HEK293 (cell line): ENCODE measurements around the gene GCSAM.

Experiments
- ATF2 ChIP-seq: fragments of 450-650 bp; formaldehyde crosslinking; IDR thresholded peaks from 2 replicates; pipeline ENCODE4 v1.5.1; 2016; ENCODE audit warnings: missing biosample characterization, missing genetic modification characterization, low read depth
- GFI1B ChIP-seq: fragments of 450-650 bp; formaldehyde crosslinking; IDR thresholded peaks from 2 replicates; pipeline ENCODE4 v1.5.1; 2016; ENCODE audit warnings: missing biosample characterization, missing genetic modification characterization
- GLIS1 ChIP-seq: fragments of 450-650 bp; formaldehyde crosslinking; IDR thresholded peaks from 2 replicates; pipeline ENCODE4 v1.5.1; 2016; ENCODE audit warnings: missing biosample characterization, missing genetic modification characterization
- KLF10 ChIP-seq: fragments of 450-650 bp; IDR thresholded peaks from 2 replicates; pipeline ENCODE4 v1.5.1; 2018; ENCODE audit warnings: missing biosample characterization, mild to moderate bottlenecking, missing genetic modification characterization
- OVOL3 ChIP-seq: fragments of 450-650 bp; formaldehyde crosslinking; IDR thresholded peaks from 2 replicates; pipeline ENCODE4 v1.5.1; 2016; ENCODE audit warnings: missing biosample characterization, missing genetic modification characterization
- ZBTB44 ChIP-seq: fragments of 450-650 bp; IDR thresholded peaks from 2 replicates; pipeline ENCODE4 v1.5.1; 2018; ENCODE audit warnings: missing biosample characterization, mild to moderate bottlenecking, missing genetic modification characterization
- ZEB2 ChIP-seq: fragments of 450-650 bp; formaldehyde crosslinking; IDR thresholded peaks from 2 replicates; pipeline ENCODE4 v1.5.1; 2016; ENCODE audit warnings: missing biosample characterization, missing genetic modification characterization
- ZFP69B ChIP-seq: fragments of 450-650 bp; formaldehyde crosslinking; IDR thresholded peaks from 2 replicates; pipeline ENCODE4 v1.5.1; 2016; ENCODE audit warnings: missing biosample characterization, missing genetic modification characterization
- ZNF138 ChIP-seq: fragments of 450-650 bp; formaldehyde crosslinking; IDR thresholded peaks from 2 replicates; pipeline ENCODE4 v1.5.1; 2016; ENCODE audit warnings: missing biosample characterization, missing genetic modification characterization, borderline replicate concordance
- ZNF146 ChIP-seq: fragments of 450-650 bp; formaldehyde crosslinking; IDR thresholded peaks from 2 replicates; pipeline ENCODE4 v1.5.1; 2016; ENCODE audit warnings: missing biosample characterization, missing genetic modification characterization
- ZNF211 ChIP-seq: fragments of 450-650 bp; formaldehyde crosslinking; IDR thresholded peaks from 2 replicates; pipeline ENCODE4 v1.5.1; 2016; ENCODE audit warnings: low read depth, missing biosample characterization, missing genetic modification characterization
- ZNF214 ChIP-seq: fragments of 450-650 bp; formaldehyde crosslinking; IDR thresholded peaks from 2 replicates; pipeline ENCODE4 v1.5.1; 2017; ENCODE audit warnings: missing biosample characterization, mild to moderate bottlenecking, missing genetic modification characterization, borderline replicate concordance
- ZNF26 ChIP-seq: fragments of 450-650 bp; formaldehyde crosslinking; IDR thresholded peaks from 2 replicates; pipeline ENCODE4 v1.5.1; 2016; ENCODE audit warnings: missing biosample characterization, missing genetic modification characterization
- ZNF335 ChIP-seq: fragments of 450-650 bp; formaldehyde crosslinking; conservative IDR thresholded peaks from 2 replicates; pipeline ENCODE4 v1.5.1; 2016; ENCODE audit warnings: missing biosample characterization, missing genetic modification characterization
- ZNF341 ChIP-seq: fragments of 450-650 bp; formaldehyde crosslinking; IDR thresholded peaks from 2 replicates; pipeline ENCODE4; 2016; ENCODE audit warnings: low read depth, missing biosample characterization, missing genetic modification characterization
- ZNF394 ChIP-seq: fragments of 450-650 bp; formaldehyde crosslinking; IDR thresholded peaks from 2 replicates; pipeline ENCODE4 v1.5.1; 2016; ENCODE audit warnings: missing biosample characterization, missing genetic modification characterization, mild to moderate bottlenecking, moderate library complexity, borderline replicate concordance
- ZNF404 ChIP-seq: fragments of 450-650 bp; formaldehyde crosslinking; IDR thresholded peaks from 2 replicates; pipeline ENCODE4 v1.5.1; 2017; ENCODE audit warnings: missing biosample characterization, missing genetic modification characterization
- ZNF513 ChIP-seq: fragments of 450-650 bp; IDR thresholded peaks from 2 replicates; pipeline ENCODE4 v1.5.1; 2018; ENCODE audit warnings: missing biosample characterization, missing genetic modification characterization
- ZNF530 ChIP-seq: fragments of 450-650 bp; formaldehyde crosslinking; IDR thresholded peaks from 2 replicates; pipeline ENCODE4 v1.5.1; 2016; ENCODE audit warnings: low read depth, missing biosample characterization, missing genetic modification characterization
- ZNF548 ChIP-seq: fragments of 450-650 bp; formaldehyde crosslinking; IDR thresholded peaks from 2 replicates; pipeline ENCODE4 v1.5.1; 2016; ENCODE audit warnings: missing biosample characterization, missing genetic modification characterization
- ZNF645 ChIP-seq: fragments of 450-650 bp; formaldehyde crosslinking; IDR thresholded peaks from 2 replicates; pipeline ENCODE4; 2016; ENCODE audit warnings: missing biosample characterization, missing genetic modification characterization
- ZNF658 ChIP-seq: fragments of 450-650 bp; formaldehyde crosslinking; IDR thresholded peaks from 2 replicates; pipeline ENCODE4; 2016; ENCODE audit warnings: missing biosample characterization, missing genetic modification characterization
- ZNF692 ChIP-seq: fragments of 450-650 bp; formaldehyde crosslinking; IDR thresholded peaks from 2 replicates; pipeline ENCODE4 v1.5.1; 2016; ENCODE audit warnings: missing biosample characterization, missing genetic modification characterization
- ZNF704 ChIP-seq: fragments of 450-650 bp; formaldehyde crosslinking; IDR thresholded peaks from 2 replicates; pipeline ENCODE4 v1.5.1; 2016; ENCODE audit warnings: missing biosample characterization, missing genetic modification characterization
- ZNF843 ChIP-seq: fragments of 450-650 bp; formaldehyde crosslinking; IDR thresholded peaks from 2 replicates; pipeline ENCODE4 v1.5.1; 2016; ENCODE audit warnings: missing biosample characterization, missing genetic modification characterization
- ZSCAN30 ChIP-seq: fragments of 450-650 bp; IDR thresholded peaks from 2 replicates; pipeline ENCODE4 v1.5.1; 2018; ENCODE audit warnings: missing biosample characterization, mild to moderate bottlenecking, missing genetic modification characterization, moderate library complexity
- ZXDB ChIP-seq: fragments of 450-650 bp; formaldehyde crosslinking; IDR thresholded peaks from 2 replicates; pipeline ENCODE4 v1.5.1; 2016; ENCODE audit warnings: missing biosample characterization, missing genetic modification characterization
- TF ChIP-seq, protein P1 (sequence below): fragments of 450-650 bp; formaldehyde crosslinking; IDR thresholded peaks from 2 replicates; pipeline ENCODE4 v1.5.1; 2016; ENCODE audit warnings: missing biosample characterization, missing genetic modification characterization

The GCSAM gene

DNA sequence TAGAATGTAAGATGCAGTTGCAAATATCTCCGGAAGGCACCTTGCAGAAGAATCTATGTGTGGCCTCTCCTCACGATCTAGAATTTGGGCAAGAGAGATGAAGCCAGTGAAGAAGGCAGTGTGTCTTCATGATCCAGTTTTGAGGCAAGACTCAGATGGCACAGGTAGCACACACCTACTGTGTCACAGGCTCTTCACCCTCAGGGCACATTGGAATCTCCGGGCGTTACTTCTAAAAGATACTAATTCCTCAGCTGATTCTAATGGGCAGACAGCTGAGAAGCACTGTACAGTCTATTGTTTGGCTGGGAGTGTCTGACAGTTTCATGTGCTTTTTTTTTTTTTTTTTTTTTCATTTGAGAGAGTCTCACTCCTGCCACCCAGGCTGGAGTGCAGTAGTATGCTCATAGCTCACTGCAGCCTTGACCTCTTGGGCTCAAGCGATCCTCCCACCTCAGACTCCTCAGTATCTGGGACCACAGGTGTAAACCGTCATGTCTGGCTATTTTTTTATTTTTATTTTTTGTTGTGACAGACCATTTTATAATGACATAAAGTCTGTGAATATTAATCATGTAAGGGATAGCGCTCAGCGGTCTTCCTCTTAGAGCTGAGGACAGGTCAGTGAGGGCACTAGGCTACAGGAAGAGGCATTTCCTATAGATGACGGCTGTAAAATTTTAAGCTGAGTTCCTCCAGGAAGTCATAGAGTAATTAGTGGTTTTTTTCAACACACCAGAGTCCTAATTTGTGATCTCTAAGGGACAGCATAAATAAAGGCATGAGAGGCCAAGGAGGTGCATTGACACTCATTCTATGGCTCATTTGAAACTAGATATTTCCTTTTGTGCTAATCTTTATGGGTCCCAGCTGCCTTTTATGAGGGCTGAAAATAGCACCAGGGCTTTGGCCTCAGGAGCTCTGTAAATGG lies 42.8 kb downstream of the GCSAM start (continued):
- no peak for TF ChIP-seq ZNF26 (tag by site-specific recombination)
- no peak for TF ChIP-seq ZNF530 (tag by site-specific recombination)
- TF ChIP-seq ZFP69B (tag by site-specific recombination): peak; percentile 59; the same call in 1 of the 2 replicates
- peak; percentile 97 for TF ChIP-seq GLIS1 (tag by site-specific recombination)
- peak; percentile 79; the same call in 1 of the 2 replicates for TF ChIP-seq OVOL3 (tag by site-specific recombination)
- peak; percentile 80; the same call in 1 of the 2 replicates for TF ChIP-seq ZSCAN30 (tag by site-specific recombination)
- TF ChIP-seq ZNF335 (tag by site-specific recombination): no peak
- TF ChIP-seq GFI1B (tag by site-specific recombination): peak; percentile 83; the same call in 1 of the 2 replicates
- TF ChIP-seq ZXDB (tag by site-specific recombination): peak; percentile 85
- no peak for TF ChIP-seq ZNF211 (tag by site-specific recombination)
- TF ChIP-seq ZBTB44: 0 out of 2 replicates have a peak, but pooled peaks have one; percentile 47
- no peak for TF ChIP-seq ZNF146 (tag by site-specific recombination)
- no peak for TF ChIP-seq ZNF214
- peak; percentile 94 for TF ChIP-seq ZNF843 (tag by site-specific recombination)
- TF ChIP-seq, protein P1, sequence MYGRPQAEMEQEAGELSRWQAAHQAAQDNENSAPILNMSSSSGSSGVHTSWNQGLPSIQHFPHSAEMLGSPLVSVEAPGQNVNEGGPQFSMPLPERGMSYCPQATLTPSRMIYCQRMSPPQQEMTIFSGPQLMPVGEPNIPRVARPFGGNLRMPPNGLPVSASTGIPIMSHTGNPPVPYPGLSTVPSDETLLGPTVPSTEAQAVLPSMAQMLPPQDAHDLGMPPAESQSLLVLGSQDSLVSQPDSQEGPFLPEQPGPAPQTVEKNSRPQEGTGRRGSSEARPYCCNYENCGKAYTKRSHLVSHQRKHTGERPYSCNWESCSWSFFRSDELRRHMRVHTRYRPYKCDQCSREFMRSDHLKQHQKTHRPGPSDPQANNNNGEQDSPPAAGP: peak; percentile 80
- peak; percentile 69 for TF ChIP-seq ZNF394
- no peak for TF ChIP-seq ZNF513 (tag by site-specific recombination)
- TF ChIP-seq ZNF645 (tag by site-specific recombination): 0 out of 2 replicates have a peak, but pooled peaks have one; percentile 26
- TF ChIP-seq ZNF704 (tag by site-specific recombination): no peak
- no peak for TF ChIP-seq ZNF341 (tag by site-specific recombination)
- no peak for TF ChIP-seq ZNF404 (tag by site-specific recombination)
- TF ChIP-seq KLF10 (tag by site-specific recombination): peak; percentile 67
- TF ChIP-seq ZNF138 (tag by site-specific recombination): no peak
- no peak for TF ChIP-seq ATF2
- TF ChIP-seq ZNF548 (tag by site-specific recombination): no peak
- TF ChIP-seq ZNF658: no peak
- peak; percentile 69; the same call in 1 of the 2 replicates for TF ChIP-seq ZEB2
- peak; percentile 63 for TF ChIP-seq ZNF692 (tag by site-specific recombination)
